HFF-Myc (cell line): Measurements from ENCODE around the gene C10orf53.

ENCODE experiments used
- DNase-seq: peaks from one replicate; pipeline ENCODE4 v3.0.0-alpha.2; 2011; ENCODE audit warnings: low read depth; ENCODE audit errors: extremely low read depth
- H3K4me3 ChIP-seq: replicated peaks from 2 replicates; pipeline ENCODE4 v1.5.1; 2011; ENCODE audit warnings: low read depth, mild to moderate bottlenecking, control low read depth, low read length
- TF ChIP-seq, protein P1 (sequence below): IDR thresholded peaks from 2 replicates; pipeline ENCODE4 v1.5.1; 2012; ENCODE audit warnings: mild to moderate bottlenecking, low read depth, low read length, control low read depth; ENCODE audit errors: missing control alignments

C10orf53 gene

DNA sequence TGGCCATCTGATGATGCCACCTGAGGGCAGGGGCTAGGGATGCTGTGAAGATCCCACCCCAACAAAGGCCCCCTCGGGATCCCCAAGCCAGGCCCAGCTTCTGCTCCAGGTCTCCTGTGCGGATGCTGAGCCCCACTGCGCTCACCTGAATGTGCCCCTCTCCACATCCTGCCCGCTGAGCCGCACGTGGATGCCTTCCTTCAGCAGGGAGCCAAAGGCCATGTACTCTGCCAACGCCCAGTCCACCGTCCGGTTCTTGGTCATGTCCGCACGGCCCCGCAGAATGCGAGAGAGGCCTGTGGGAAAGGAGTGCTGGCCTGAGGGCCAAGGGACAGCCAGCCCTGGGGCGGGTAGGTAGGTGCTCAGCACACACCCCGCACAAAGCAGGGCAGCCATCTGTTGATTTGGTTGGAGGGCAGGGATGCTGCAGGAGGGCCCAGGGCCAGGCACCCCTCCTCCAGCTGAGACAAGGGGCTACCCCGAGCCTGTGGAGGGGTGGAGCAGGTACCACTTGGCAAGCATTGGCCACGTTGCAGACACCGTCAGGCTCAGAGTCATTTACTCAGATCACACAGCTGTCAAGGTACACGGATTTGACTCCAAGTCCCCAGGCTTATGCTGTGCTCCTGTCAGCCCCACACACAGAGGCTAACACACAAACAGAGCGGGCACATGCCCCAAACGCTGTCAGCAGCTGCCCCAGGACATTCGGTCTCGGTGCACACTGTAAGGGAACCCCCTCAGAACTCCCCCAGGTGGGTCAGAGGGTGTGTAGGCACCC, 63.4 kb downstream of the C10orf53 start:
- DNase-seq = no peak
- H3K4me3 ChIP-seq = no peak overlapping the region
- TF ChIP-seq, protein P1, sequence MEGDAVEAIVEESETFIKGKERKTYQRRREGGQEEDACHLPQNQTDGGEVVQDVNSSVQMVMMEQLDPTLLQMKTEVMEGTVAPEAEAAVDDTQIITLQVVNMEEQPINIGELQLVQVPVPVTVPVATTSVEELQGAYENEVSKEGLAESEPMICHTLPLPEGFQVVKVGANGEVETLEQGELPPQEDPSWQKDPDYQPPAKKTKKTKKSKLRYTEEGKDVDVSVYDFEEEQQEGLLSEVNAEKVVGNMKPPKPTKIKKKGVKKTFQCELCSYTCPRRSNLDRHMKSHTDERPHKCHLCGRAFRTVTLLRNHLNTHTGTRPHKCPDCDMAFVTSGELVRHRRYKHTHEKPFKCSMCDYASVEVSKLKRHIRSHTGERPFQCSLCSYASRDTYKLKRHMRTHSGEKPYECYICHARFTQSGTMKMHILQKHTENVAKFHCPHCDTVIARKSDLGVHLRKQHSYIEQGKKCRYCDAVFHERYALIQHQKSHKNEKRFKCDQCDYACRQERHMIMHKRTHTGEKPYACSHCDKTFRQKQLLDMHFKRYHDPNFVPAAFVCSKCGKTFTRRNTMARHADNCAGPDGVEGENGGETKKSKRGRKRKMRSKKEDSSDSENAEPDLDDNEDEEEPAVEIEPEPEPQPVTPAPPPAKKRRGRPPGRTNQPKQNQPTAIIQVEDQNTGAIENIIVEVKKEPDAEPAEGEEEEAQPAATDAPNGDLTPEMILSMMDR = no peak

- no peak overlapping the region for H3K4me3 ChIP-seq
- DNase-seq = no peak
- TF ChIP-seq, protein P1 = no peak
Observed at GRCh38 chr10:49743464-49744075, 64.1 kb downstream of the C10orf53 start.

- DNase-seq = no peak
- TF ChIP-seq, protein P1 = no peak
Observed at GRCh38 chr10:49744091-49744685, 64.7 kb downstream of the C10orf53 start.

GRCh38 chr10:49744924-49745605, 65.6 kb downstream of the C10orf53 start:
- DNase-seq = no peak

More at GRCh38 chr10:49744091-49744685, 64.7 kb downstream of the C10orf53 start:
- no peak overlapping the region for H3K4me3 ChIP-seq

DNA sequence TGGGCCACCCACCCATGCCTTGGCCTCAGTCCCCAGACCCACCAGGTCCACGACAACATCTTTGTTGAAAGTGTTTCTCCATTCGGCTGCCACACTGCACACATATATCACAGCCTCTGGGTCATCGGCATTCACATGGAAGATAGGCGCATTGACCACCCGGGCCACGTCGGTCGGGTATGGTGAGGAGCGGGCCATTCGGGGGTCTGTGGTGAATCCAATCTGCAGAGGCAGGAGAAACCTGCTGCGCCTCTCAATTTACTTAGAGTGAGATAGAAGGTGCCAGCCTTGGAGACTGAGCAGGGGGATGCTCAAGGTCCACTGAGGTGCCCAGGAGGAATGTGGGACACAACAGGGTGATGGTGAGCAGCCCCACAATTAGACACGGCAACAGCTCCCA, 66.3 kb downstream of the C10orf53 start:
- no peak for DNase-seq
- TF ChIP-seq, protein P1 = no peak
- no peak overlapping the region for H3K4me3 ChIP-seq

More at GRCh38 chr10:49744924-49745605, 65.6 kb downstream of the C10orf53 start:
- no peak overlapping the region for H3K4me3 ChIP-seq
- TF ChIP-seq, protein P1 = no peak

GRCh38 chr10:49746626-49747302, 67.3 kb downstream of the C10orf53 start:
- TF ChIP-seq, protein P1 = no peak
- DNase-seq = no peak

More at GRCh38 chr10:49746626-49747302, 67.3 kb downstream of the C10orf53 start:
- H3K4me3 ChIP-seq = no peak overlapping the region
